SKM-1 treated with dmso at 0.1 percent for 144 hours (cell line): ENCODE data around the gene ZGRF1.
"Not testable (repeated sequence)": the region's sequence is repeated elsewhere in the genome, so short reads cannot be mapped to it uniquely, and the experiment has no call there.

Experiments
- DNase-seq: peaks from one replicate; lab custom pipeline; 2025; ENCODE audit not compliant: unreplicated experiment; lab: John Stamatoyannopoulos, UW

ZGRF1 gene, protein sequence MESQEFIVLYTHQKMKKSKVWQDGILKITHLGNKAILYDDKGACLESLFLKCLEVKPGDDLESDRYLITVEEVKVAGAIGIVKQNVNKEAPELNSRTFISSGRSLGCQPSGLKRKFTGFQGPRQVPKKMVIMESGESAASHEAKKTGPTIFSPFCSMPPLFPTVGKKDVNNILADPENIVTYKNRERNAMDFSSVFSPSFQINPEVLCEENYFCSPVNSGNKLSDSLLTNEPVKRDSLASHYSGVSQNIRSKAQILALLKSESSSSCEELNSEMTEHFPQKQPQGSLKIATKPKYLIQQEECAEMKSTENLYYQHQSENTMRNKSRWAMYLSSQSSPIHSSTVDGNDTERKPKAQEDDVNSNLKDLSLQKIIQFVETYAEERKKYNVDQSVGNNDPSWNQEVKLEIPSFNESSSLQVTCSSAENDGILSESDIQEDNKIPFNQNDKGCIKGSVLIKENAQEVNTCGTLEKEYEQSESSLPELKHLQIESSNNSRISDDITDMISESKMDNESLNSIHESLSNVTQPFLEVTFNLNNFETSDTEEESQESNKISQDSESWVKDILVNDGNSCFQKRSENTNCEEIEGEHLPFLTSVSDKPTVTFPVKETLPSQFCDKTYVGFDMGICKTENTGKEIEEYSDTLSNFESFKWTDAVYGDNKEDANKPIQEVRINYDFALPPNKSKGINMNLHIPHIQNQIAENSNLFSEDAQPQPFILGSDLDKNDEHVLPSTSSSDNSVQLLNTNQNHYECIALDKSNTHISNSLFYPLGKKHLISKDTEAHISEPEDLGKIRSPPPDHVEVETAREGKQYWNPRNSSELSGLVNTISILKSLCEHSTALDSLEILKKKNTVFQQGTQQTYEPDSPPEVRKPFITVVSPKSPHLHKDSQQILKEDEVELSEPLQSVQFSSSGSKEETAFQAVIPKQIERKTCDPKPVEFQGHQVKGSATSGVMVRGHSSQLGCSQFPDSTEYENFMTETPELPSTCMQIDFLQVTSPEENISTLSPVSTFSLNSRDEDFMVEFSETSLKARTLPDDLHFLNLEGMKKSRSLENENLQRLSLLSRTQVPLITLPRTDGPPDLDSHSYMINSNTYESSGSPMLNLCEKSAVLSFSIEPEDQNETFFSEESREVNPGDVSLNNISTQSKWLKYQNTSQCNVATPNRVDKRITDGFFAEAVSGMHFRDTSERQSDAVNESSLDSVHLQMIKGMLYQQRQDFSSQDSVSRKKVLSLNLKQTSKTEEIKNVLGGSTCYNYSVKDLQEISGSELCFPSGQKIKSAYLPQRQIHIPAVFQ (N-terminal part only)

DNA sequence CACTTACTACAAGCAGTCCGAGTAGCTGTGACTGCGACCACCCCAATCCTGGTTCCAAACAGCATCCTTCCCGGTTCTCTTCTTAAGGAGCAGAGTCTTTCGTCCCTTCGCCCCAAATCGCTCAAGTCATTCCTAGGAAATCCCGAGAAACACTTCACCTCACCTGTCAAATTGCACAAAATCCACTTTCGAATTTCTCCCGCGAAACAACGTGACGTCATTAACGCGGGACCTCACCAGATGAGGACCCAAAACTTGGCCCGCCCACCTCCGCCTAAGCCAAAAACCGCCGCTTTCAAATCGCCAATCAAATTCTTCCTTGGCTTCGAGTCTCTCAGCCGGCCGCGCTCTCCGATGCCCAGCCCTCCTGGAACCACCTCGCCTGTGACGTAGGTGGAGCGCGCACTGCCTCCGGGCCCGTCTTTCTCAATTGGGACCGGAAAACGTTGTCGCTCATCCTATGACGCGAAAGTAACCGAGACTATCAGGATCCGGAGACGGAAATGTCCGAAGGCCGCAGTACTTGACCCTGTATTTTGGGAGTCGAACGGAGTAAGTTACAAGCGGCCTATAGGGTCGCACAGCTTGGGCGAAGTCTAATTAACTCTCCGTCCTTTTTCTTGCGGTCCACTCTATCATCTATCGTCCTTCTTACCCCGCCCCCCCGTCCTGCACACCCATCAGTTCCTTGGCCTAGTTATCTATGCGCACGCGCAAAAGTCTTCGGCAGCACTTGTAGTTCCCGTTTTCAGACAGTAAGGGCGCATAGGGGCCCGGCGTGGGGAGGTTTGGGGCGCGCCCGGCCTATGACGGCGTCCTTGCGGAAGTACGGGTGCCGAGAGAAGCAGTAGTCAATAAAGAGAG lies at the start of gene ZGRF1, which contains the start of gene LARP7:
Gene ZGRF1, minus strand, starts transcription at position 222 of the 864 bp plus-strand sequence. CDS start 3,733 bp downstream, outside the sequence.
Gene LARP7, plus strand, starts transcription at position 456 of the 864 bp plus-strand sequence. CDS start 7,527 bp downstream, outside the sequence.
- peak; percentile 96 for DNase-seq

DNA sequence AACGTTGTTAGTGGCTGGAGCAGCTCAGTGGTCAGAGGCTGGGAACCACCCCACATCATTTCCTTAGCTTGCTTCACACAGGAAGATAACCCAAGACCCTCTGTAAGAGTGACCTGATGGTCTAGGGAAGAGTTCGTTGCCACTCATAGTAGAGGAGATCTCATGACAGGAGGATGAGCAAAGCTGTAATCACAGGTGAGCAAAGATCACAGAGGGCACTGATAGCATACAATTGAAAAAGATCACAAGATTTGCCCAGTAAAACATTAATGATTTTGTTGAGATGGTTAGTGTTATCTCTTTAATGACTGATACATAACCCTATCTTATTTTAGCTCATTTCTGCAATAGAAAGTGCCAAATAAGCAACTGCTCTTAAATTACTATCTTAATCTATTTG lies 44.3 kb upstream of the ZGRF1 start:
- DNase-seq: no peak

DNA sequence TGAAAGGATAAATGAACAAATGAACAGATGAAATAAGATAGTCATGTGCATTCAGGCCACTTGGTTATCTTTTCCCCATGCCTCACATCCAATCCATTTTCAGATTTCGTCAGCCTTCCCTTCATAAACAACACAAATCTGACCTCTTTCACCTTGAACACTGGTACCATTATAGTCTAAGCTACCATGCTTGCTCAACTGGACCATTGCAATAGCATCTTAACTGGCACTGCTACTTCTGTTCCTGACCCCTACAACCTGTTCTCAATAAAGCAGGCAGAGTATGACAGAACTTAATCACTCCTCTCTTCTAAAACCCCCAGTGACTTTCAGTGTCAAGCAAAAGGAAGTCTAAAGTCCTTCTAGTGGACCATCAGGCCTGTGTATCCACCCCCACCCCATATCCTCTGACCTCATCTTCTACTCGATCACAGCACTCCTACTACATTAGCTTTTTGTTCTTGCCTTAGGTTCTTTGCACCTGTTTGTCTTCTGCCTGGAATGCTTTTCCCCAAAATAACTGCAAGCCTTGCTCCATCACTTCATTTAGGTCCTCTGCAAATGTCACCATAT lies 40.9 kb upstream of the ZGRF1 start:
- DNase-seq: no peak

DNA sequence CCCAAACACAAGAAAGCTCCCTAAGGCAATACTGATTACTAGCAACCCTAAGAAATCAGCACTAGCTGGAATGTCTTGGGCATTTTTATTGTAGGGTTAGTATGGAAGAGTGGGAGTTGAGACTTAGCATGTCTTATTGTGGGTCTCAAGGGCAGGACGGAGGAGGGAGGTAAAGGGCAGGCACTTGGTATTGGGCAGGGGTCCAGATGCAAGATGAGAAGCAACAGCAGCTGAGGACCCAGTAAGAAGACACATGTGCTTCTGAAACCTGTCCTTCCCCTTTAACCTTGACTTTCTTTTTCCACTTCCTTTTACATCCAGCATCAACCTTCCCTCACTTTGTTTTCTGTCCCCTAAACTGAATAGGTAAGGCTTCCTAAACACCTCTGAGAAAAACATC lies 37.7 kb upstream of the ZGRF1 start:
- DNase-seq: no peak

DNA sequence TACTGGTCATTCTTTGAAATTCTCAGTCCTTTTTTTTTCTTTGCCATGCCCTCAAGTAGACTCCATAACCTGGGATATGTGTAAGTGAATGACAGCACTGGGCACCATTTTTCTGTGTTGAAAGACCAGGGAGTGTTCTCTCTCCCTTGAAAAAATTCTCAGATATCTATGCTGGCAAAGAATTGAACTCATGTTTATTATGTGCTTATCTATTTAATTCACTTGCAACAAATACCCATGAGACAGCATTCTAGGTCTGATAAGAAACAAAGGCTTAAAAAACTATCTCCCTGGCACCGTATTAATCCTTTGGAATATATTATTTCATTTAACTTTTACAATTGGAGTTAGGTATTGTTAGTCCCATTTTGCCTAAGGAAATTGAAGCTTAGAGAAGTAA lies 37.0 kb upstream of the ZGRF1 start:
- DNase-seq: no peak

DNA sequence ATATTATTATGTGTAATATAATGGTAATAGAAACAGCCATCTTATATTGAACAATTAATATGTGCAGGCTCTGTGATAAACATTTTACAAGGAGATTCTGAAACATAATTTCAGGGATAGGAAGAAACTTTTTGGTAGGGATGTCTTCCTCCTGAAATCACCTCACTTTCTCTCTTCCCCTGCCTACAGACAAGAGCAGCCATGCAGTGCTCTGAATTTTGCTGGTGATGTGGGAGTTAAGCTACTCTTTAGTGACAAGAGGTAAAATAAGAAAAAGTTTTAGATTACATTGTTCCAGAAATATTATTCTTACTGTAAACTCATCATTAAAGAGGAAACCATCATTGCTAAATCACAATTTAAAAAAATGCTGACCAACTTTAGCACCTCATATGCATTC lies 36.4 kb upstream of the ZGRF1 start:
- no peak for DNase-seq

DNA sequence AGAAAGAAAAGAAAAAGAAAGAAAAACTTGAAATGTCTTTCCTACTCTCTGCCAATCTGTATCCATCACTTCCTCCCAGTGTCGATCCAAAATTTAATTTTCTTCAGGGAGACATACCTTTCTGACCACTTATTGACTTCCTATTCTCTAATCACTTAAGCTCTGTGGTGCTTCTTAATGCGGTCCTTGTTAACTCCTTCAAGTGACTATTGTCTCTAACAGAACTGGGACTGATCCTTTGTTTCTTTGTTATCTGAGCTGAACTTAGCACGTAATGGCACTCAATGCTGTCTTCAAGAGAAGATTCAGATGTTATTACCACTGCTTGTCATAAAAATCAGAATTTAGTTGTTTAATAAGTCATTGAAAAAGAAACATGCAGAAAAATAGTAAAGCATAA lies 31.4 kb upstream of the ZGRF1 start:
- DNase-seq: no peak

DNA sequence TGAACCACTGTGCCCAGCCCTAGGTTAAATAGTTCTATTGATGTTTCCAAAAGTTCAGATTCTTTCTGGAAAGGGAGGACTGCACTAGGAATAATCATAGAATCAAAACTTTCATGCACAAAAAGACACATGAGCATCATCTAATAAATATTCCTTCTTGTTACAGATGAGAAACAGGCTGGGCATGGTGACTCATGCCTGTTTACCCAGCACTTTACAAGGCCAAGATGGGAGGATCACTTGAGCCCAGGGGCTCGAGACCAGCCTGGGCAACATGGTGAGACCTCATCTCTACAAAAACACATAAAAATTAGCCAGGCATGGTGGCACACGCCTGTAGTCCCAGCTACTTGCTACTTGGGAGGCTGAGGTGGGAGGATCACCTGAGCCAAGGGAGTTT lies 27.9 kb upstream of the ZGRF1 start:
- DNase-seq: no peak

DNA sequence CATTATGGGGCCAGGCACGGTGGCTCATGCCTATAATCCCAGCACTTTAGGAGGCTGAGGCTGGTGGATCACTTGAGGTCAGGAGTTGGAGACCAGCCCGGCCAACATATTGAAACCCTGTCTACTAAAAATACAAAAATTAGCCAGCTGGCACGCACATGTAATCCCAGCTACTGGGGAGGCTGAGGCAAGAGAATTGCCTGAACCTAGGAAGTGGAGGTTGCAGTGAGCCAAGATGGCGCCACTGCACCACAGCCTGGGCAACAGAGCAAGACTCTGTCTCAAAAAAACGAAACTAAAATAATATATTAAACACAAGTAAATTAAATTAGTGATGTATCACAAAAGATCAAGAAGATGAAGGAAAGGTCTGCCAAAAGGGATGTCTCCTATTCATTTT lies 19.4 kb upstream of the ZGRF1 start:
- not testable (repeated sequence) for DNase-seq

DNA sequence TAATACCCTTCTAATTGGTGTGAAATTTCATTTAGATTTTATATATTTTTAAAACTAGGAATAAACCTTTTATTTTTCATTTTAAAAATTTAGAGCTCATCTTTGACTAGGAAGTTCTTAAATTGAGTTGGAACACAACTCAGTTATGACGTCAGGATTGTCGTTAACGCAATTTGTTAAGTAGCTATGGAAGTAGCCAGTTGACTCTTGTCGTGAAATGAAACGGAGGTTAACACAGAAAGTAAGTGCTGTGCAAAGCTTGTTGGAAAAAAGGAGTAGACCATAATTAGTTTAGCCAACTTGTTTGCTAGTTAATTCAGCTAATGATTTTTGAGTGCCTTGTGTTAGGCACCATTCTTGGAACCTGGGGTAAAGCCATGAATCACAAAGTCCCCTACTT lies 18.6 kb upstream of the ZGRF1 start:
- DNase-seq: no peak

DNA sequence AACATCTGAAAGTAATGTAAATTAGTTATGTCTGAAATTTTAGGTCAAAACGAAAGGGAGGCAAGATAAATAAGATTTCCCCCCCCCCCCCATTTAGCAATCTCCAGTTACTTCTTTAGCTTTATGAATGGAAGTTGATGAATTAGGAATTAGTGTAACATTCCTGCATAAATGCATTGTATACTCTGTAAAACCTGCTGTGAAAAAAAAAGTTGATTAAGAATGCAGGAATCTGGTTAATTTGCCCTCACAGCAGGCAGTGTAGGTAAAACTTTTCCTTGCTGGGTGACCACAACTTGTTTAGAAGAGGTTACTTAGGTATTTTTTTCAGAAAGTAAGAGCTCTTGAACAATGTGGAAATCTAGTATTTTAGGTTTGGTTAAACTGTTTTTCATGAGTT lies 15.5 kb upstream of the ZGRF1 start:
- no peak for DNase-seq

DNA sequence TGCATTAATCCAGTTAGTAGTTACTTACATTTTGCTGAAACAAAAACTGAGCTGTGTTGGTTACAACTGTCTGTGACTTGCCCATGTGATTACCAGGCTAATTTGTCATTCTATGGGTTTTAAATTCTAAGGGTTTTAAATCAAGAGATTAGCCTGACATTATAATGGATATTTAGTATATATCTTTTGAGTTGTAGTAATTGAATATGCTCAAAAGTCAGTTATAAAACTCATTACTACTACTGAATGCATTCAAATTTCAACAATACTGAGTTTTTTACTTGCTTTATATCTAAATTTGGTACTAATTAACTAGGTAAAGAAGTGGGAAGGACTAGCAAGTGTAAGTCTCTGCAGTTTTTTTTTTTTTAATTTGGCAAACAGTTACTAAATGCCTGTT lies 14.9 kb upstream of the ZGRF1 start:
- no peak for DNase-seq

DNA sequence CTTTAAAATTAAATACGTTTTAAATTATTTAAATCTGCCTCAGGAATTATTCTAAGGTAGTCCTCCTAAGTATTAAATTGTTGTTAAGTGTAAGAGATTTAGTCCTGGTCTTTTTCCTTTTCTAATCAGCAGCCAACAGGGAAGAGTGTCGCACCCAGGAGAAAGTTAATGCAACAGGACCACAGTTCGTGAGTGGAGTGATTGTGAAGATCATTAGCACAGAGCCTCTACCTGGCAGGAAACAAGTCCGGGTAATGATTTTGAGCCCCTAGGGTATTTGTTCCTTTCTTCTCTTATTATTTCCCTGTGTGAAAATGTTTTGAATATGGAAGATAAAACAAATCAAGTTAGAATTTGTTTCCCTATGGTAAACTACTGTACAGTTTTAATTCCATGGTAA lies 13.6 kb upstream of the ZGRF1 start:
- DNase-seq: no peak

DNA sequence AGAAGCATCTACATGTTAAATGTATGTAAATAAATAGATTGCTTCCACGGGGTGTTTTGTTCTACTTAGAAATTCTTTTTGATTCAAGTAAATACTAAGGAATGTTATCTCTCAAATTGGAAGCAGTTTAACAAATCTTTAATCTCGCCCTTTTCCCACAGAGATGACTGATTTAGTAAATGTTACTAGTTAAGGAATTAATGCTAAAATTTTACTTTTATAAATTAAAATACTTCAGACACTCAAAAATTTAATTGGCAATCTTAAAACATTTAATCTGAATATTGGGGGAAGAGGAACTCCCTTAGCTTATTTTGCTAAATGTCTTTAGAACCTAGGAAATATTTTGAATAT lies 12.3 kb upstream of the ZGRF1 start:
- DNase-seq: no peak

DNA sequence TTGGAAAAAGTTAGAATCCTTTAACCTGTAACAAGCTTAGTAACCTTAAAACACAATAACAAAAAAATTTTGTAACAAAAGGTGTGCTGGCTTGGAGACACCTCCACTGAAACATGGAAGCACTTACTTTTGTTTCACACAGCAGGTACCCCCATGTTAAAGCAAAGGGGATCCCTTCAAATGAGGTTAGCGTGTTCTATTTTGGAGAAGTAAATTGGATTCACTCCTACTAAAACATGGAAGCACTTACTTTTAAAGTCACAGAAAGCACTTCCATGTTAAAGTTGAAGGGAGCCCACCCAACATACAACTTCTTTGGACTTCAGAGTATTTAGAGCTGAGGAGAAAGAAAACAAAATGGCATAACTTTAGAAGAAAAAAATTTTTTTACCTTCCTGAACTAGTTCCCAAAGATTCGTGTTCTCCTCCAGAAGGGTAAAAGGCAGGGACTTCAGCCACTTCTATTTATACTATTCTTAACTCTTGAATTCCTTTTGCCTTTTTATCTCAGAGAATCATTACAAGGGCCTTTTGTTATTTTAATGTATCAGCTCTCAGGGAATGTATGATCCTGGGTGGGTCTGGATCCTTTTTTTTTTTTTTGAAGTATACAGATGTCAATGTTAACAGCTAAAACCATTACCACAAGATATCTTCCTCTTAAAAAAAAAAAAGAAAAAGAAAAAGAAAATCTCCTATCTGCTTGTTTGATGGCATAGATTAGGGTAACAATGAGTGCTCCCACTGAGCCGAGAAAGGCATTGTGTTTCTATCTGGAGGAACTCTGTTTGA lies 11.8 kb upstream of the ZGRF1 start:
- no peak for DNase-seq

DNA sequence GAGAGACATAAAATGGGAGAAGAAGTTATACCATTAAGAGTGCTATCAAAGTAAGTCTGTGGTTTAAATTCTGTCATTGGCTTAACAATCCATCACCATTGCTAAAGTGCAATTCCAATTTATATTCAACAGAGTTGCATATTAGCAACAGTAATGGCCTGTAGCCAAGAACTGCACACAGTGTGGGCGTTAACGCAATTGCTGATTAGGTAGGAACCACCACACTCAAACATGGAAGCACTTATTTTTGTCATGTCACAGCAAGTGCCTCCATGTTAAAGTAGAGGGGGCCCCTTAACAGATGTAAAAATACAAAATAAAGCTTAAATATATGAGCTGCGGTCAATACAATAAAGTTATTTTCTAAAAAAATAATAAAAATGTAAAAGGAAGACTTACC lies 11.1 kb upstream of the ZGRF1 start:
- DNase-seq: no peak

DNA sequence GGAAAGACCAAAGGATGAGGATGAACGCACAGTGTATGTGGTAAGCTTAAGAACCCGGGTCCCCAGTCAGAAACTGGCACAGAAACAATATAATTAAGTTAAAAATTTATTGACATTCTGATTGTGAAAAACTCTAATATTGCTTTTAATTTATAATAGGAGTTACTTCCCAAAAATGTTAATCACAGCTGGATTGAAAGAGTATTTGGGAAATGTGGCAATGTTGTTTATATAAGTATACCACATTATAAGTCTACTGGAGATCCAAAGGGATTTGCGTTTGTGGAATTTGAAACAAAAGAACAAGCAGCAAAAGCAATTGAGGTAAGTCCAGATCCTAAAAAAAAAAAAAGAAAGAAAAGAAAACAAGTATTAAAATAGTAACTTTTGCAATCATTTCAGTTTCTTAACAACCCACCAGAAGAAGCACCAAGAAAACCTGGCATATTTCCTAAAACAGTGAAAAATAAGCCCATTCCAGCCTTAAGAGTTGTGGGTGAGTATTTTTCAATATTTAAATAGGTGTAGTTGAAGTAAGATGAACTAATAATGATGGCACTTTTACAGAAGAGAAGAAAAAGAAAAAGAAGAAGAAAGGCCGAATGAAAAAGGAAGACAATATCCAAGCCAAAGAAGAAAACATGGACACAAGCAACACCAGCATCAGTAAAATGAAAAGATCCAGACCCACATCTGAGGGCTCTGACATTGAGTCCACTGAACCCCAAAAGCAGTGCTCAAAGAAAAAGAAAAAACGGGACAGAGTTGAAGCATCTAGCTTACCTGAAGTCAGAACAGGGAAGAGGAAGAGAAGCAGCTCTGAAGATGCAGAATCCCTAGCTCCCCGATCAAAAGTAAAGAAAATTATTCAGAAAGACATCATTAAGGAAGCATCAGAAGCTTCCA lies 10.2 kb upstream of the ZGRF1 start:
- DNase-seq: no peak
